WTC11 (cell line): ENCODE results near the gene ZNF22. TPM values are rescaled to one million over a fixed set of nuclear protein-coding genes. Genes with fewer than 3 reads are reported as not detected.

ENCODE experiments used
- ATAC-seq: fragments of 200-7000 bp; cut with Tn5 transposase; 2 replicates; pipeline ENCODE4 v1.10.0; 2021; ENCODE audit warnings: mild to moderate bottlenecking, moderate library complexity
- CTCF ChIA-PET: fragments of 300-600 bp; sonication (Branson Sonifier 250); formaldehyde crosslinking; loops from one replicate; lab custom pipeline; 2021; ENCODE audit warnings: antibody characterized with exemption; lab: Charles Lee
- POLR2A ChIA-PET: fragments of 350-600 bp; sonication (Branson Sonifier 250); formaldehyde crosslinking; loops from one replicate; lab custom pipeline; 2021; ENCODE audit warnings: antibody characterized with exemption; lab: Charles Lee
- DNase-seq: peaks from one replicate; pipeline ENCODE4 v3.0.0; 2021; ENCODE audit warnings: low spot score
- H3K27ac Mint-ChIP-seq: 2 replicates; pipeline ENCODE4 v1.8.0; 2021; ENCODE audit warnings: mixed read lengths
- H3K27me3 Mint-ChIP-seq: 2 replicates; pipeline ENCODE4 v1.8.0; 2021; ENCODE audit warnings: low read depth, mild to moderate bottlenecking, moderate library complexity, mixed read lengths
- H3K36me3 Mint-ChIP-seq: 2 replicates; pipeline ENCODE4 v1.8.0; 2021; ENCODE audit warnings: mixed read lengths
- H3K4me1 Mint-ChIP-seq: 2 replicates; pipeline ENCODE4 v1.8.0; 2022; ENCODE audit warnings: mixed read lengths
- H3K4me3 Mint-ChIP-seq: 2 replicates; pipeline ENCODE4 v1.8.0; 2021; ENCODE audit warnings: mild to moderate bottlenecking, moderate library complexity, mixed read lengths
- H3K9me3 Mint-ChIP-seq: 2 replicates; pipeline ENCODE4 v1.8.0; 2021; ENCODE audit warnings: mixed read lengths
- ETV6 ChIP-seq: sonication (generic); formaldehyde crosslinking; IDR thresholded peaks from 2 replicates; pipeline ENCODE4 v1.8.1; 2022; ENCODE audit warnings: mild to moderate bottlenecking, missing genetic modification reagents
- FOXJ3 ChIP-seq: sonication (generic); formaldehyde crosslinking; IDR thresholded peaks from 2 replicates; pipeline ENCODE4 v1.9.0; 2021; ENCODE audit warnings: missing genetic modification reagents, mild to moderate bottlenecking, borderline replicate concordance
- FOXK1 ChIP-seq: sonication (generic); formaldehyde crosslinking; IDR thresholded peaks from 2 replicates; pipeline ENCODE4 v1.8.0; 2022; ENCODE audit warnings: mild to moderate bottlenecking, moderate library complexity, missing genetic modification reagents
- FOXP1 ChIP-seq: sonication (generic); formaldehyde crosslinking; IDR thresholded peaks from 2 replicates; pipeline ENCODE4 v1.8.0; 2022; ENCODE audit warnings: missing genetic modification reagents, mild to moderate bottlenecking, moderate library complexity, borderline replicate concordance
- JAZF1 ChIP-seq: fragments of 250-450 bp; sonication (Bioruptor Pico); IDR thresholded peaks from 2 replicates; pipeline ENCODE4 v1.9.0; 2021; ENCODE audit warnings: moderate library complexity, mild to moderate bottlenecking, inconsistent platforms
- NFATC4 ChIP-seq: fragments of 250-450 bp; sonication (Bioruptor Pico); IDR thresholded peaks from 2 replicates; pipeline ENCODE4 v1.9.0; 2021; ENCODE audit warnings: mild to moderate bottlenecking
- NR2C2 ChIP-seq: sonication (generic); formaldehyde crosslinking; IDR thresholded peaks from 2 replicates; pipeline ENCODE4 v1.8.0; 2022; ENCODE audit warnings: mild to moderate bottlenecking, missing genetic modification reagents
- PRRX2 ChIP-seq: fragments of 250-450 bp; sonication (Bioruptor Pico); IDR thresholded peaks from 2 replicates; pipeline ENCODE4 v1.8.0; 2021; ENCODE audit warnings: mild to moderate bottlenecking
- TEAD4 ChIP-seq: sonication (generic); formaldehyde crosslinking; IDR thresholded peaks from 2 replicates; pipeline ENCODE4 v1.8.0; 2022; ENCODE audit warnings: mild to moderate bottlenecking, missing genetic modification reagents
- TP53 ChIP-seq: sonication (generic); formaldehyde crosslinking; IDR thresholded peaks from 2 replicates; pipeline ENCODE4 v1.8.1; 2023; ENCODE audit warnings: mild to moderate bottlenecking, missing genetic modification reagents
- ZBTB21 ChIP-seq: sonication (generic); formaldehyde crosslinking; IDR thresholded peaks from 2 replicates; pipeline ENCODE4 v1.8.1; 2023; ENCODE audit warnings: mild to moderate bottlenecking, missing genetic modification reagents, borderline replicate concordance
- ZNF232 ChIP-seq: sonication (generic); formaldehyde crosslinking; IDR thresholded peaks from 2 replicates; pipeline ENCODE4 v1.8.0; 2022; ENCODE audit warnings: mild to moderate bottlenecking, missing genetic modification reagents
- ZNF263 ChIP-seq: sonication (generic); formaldehyde crosslinking; IDR thresholded peaks from 2 replicates; pipeline ENCODE4 v1.8.1; 2022; ENCODE audit warnings: low read depth, mild to moderate bottlenecking, moderate library complexity, missing genetic modification reagents
- ZNF423 ChIP-seq: fragments of 250-450 bp; sonication (Bioruptor Pico); IDR thresholded peaks from 2 replicates; pipeline ENCODE4 v2.1.2; 2022; ENCODE audit warnings: mild to moderate bottlenecking, moderate library complexity
- ZSCAN18 ChIP-seq: fragments of 250-450 bp; sonication (Bioruptor Pico); IDR thresholded peaks from 2 replicates; pipeline ENCODE4 v2.1.2; 2022; ENCODE audit warnings: mild to moderate bottlenecking, moderate library complexity
- total RNA-seq: library from RNA; stranded (reverse); gene quantifications from 3 replicates; pipeline ENCODE4 v1.2.3, GENCODE V29; 2021
- TF ChIP-seq, protein P1 (sequence below): sonication (generic); formaldehyde crosslinking; IDR thresholded peaks from 2 replicates; pipeline ENCODE4 v1.8.1; 2023; ENCODE audit warnings: mild to moderate bottlenecking, missing genetic modification reagents, borderline replicate concordance

ZNF22 gene
- total RNA-seq, 1 experiment from 2014 or later = 31.0 TPM

DNA sequence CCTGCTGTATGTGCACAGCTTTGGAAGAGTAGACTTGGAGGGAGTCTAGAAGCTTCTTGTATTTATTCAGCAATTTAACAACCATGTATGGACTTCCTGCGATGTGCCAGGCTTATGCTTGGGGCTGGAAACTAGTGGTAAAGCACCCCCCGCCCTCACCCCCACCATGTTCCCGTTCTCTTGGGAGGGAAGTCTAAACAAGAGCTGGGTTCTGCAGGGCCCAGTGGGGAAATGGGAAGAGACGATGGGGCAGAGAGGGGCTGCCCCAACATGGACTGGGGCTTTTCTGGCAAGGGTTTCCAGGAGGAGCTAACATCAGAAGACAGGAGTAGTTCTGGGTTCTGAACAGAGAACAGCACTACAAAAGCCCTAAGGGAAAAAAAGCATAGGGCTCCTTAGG is 33.1 kb upstream of the ZNF22 start:
- H3K9me3 Mint-ChIP-seq = no peaks in the 10 kb centered on the region
- no peaks in the 10 kb centered on the region for H3K27me3 Mint-ChIP-seq
- no peak overlapping the region for H3K4me3 Mint-ChIP-seq
- CTCF ChIA-PET = interaction anchor here (0.7 to 2.1 kb wide), 7 partner anchors 12 to 35 kb away, joined by 3 to 11 read pairs (median 3); no protein-coding TSS in a partner anchor
- TF ChIP-seq TEAD4 (CRISPR knock-in tag) = no peak
- no peak for TF ChIP-seq ETV6 (CRISPR knock-in tag)
- no peak for TF ChIP-seq JAZF1 (CRISPR knock-in tag)
- no peak for TF ChIP-seq ZSCAN18 (CRISPR knock-in tag)
- TF ChIP-seq PRRX2 (CRISPR knock-in tag) = no peak
- no peak for TF ChIP-seq NR2C2 (CRISPR knock-in tag)
- no peak for TF ChIP-seq FOXP1 (CRISPR knock-in tag)
- TF ChIP-seq, all 79 proteins: peak for 0
- peaks cover 62% of the 10 kb centered on the region for H3K4me1 Mint-ChIP-seq
- DNase-seq (no peak), ATAC-seq (no peak)
- H3K36me3 Mint-ChIP-seq = peaks cover 28% of the 10 kb centered on the region
- POLR2A ChIA-PET = interaction anchor here (1.5 kb wide), 1 partner anchor 11 kb away, joined by 5 read pairs; the partner anchor contains the start of gene DEPP1
- H3K27ac Mint-ChIP-seq = no peak overlapping the region

- H3K4me1 Mint-ChIP-seq = peaks cover 62% of the 10 kb centered on the region
- DNase-seq = no peak
These were observed 32.6 kb upstream of the ZNF22 start for GRCh38 chr10:44968091-44968490.

GRCh38 chr10:44968500-44969400 is 32.0 kb upstream of the ZNF22 start:
- Mint-ChIP-seq H3K4me1 (peaks cover 62% of the 10 kb centered on the region), H3K9me3 (no peaks in the 10 kb centered on the region), H3K27me3 (no peaks in the 10 kb centered on the region), H3K36me3 (peaks cover 28% of the 10 kb centered on the region), H3K4me3 (no peak overlapping the region), H3K27ac (no peak overlapping the region)
- ATAC-seq = no peak
- DNase-seq = no peak
- ChIA-PET CTCF (interaction anchor here (2.1 kb wide), 1 partner anchor 36 kb away, joined by 11 read pairs; no protein-coding TSS in a partner anchor), POLR2A (interaction anchor here (0.7 to 1.5 kb wide), 2 partner anchors 10 to 441 kb away, joined by 3 to 5 read pairs; partner anchors contain the start of gene DEPP1)
- TF ChIP-seq ZBTB21 (CRISPR knock-in tag) (no peak), FOXK1 (CRISPR knock-in tag) (no peak)

More at GRCh38 chr10:44968091-44968490, 32.6 kb upstream of the ZNF22 start:
- POLR2A ChIA-PET = interaction anchor here (0.7 to 1.5 kb wide), 2 partner anchors 11 to 442 kb away, joined by 3 to 5 read pairs; partner anchors contain the start of gene DEPP1
- Mint-ChIP-seq H3K27me3 (no peaks in the 10 kb centered on the region), H3K9me3 (no peaks in the 10 kb centered on the region), H3K36me3 (peaks cover 28% of the 10 kb centered on the region), H3K27ac (no peak overlapping the region), H3K4me3 (no peak overlapping the region)
- CTCF ChIA-PET = interaction anchor here (0.7 to 2.1 kb wide), 6 partner anchors 12 to 35 kb away, joined by 3 to 11 read pairs (median 4); no protein-coding TSS in a partner anchor
- TF ChIP-seq ZNF263 = no peak
- no peak for TF ChIP-seq ZNF423 (CRISPR knock-in tag)
- no peak for TF ChIP-seq ZNF232 (CRISPR knock-in tag)
- TF ChIP-seq JAZF1 (CRISPR knock-in tag) = no peak
- TF ChIP-seq NFATC4 (CRISPR knock-in tag) = no peak
- no peak for TF ChIP-seq FOXJ3
- TF ChIP-seq TP53 (CRISPR knock-in tag) = no peak
- TF ChIP-seq, protein P1, sequence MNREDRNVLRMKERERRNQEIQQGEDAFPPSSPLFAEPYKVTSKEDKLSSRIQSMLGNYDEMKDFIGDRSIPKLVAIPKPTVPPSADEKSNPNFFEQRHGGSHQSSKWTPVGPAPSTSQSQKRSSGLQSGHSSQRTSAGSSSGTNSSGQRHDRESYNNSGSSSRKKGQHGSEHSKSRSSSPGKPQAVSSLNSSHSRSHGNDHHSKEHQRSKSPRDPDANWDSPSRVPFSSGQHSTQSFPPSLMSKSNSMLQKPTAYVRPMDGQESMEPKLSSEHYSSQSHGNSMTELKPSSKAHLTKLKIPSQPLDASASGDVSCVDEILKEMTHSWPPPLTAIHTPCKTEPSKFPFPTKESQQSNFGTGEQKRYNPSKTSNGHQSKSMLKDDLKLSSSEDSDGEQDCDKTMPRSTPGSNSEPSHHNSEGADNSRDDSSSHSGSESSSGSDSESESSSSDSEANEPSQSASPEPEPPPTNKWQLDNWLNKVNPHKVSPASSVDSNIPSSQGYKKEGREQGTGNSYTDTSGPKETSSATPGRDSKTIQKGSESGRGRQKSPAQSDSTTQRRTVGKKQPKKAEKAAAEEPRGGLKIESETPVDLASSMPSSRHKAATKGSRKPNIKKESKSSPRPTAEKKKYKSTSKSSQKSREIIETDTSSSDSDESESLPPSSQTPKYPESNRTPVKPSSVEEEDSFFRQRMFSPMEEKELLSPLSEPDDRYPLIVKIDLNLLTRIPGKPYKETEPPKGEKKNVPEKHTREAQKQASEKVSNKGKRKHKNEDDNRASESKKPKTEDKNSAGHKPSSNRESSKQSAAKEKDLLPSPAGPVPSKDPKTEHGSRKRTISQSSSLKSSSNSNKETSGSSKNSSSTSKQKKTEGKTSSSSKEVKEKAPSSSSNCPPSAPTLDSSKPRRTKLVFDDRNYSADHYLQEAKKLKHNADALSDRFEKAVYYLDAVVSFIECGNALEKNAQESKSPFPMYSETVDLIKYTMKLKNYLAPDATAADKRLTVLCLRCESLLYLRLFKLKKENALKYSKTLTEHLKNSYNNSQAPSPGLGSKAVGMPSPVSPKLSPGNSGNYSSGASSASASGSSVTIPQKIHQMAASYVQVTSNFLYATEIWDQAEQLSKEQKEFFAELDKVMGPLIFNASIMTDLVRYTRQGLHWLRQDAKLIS (CRISPR knock-in tag) = no peak
- ATAC-seq = no peak
